Measurements from ENCODE around the gene LTBP1. TPM values are rescaled to one million over a fixed set of nuclear protein-coding genes. Genes with fewer than 3 reads are reported as not detected.

Gene LTBP1
- total and polyA plus RNA-seq, 2 experiments from 2014 or later, result 15.7 to 49.8 TPM

GRCh38 chr2:32938934-32939333 lies 7.8 kb upstream of the LTBP1 start (continued):
- TF ChIP-seq REST (IDR thresholded peaks at IDR 0.05; ENCODE audit: unreplicated experiment) (no peak), ETS1 (IDR thresholded peaks at IDR 0.05) (no peak)

GRCh38 chr2:32940316-32940997 lies 6.3 kb upstream of the LTBP1 start:
- H3K27me3 Mint-ChIP-seq (ENCODE audit: insufficient read depth, low read depth, poor library complexity), result peaks cover 6% of the 10 kb centered on the region
- no peak for DNase-seq (ENCODE audit: low spot score)

More at GRCh38 chr2:32940316-32940997, 6.3 kb upstream of the LTBP1 start:
- H3F3A ChIP-seq (replicated peaks; ENCODE audit: low read depth), result no peaks in the 10 kb centered on the region; the same call in 1 of the 2 replicates
- Mint-ChIP-seq H3K27ac (no peak overlapping the region), H3K36me3 (ENCODE audit: low read depth) (no peaks in the 10 kb centered on the region; the same call in 1 of the 3 replicates), H3K9me3 (no peaks in the 10 kb centered on the region; the same call in 2 of the 3 replicates), H3K4me1 (peaks cover 47% of the 10 kb centered on the region), H3K4me3 (no peak overlapping the region)
- ATAC-seq, result no peak
- no peaks in the 10 kb centered on the region for H3K27me3 ChIP-seq (ENCODE audit: insufficient read depth)
- no peaks in the 10 kb centered on the region for H4K20me1 ChIP-seq (replicated peaks; ENCODE audit: insufficient read depth)
- no peak overlapping the region for H3K4me3 ChIP-seq
- TF ChIP-seq ZNF331 (CRISPR knock-in tag; IDR thresholded peaks at IDR 0.05; ENCODE audit: low read depth) (no peak), CREB1 (CRISPR knock-in tag; IDR thresholded peaks at IDR 0.05; ENCODE audit: low read depth) (no peak), EZH2 (IDR thresholded peaks at IDR 0.05; ENCODE audit: low read depth, unreplicated experiment) (no peak), CTCF (conservative IDR thresholded peaks at IDR 0.05; ENCODE audit: low read depth in 2 of 2) (no peak), ETS1 (IDR thresholded peaks at IDR 0.05) (no peak), JUNB (IDR thresholded peaks at IDR 0.05; ENCODE audit: unreplicated experiment) (no peak), REST (IDR thresholded peaks at IDR 0.05; ENCODE audit: unreplicated experiment) (no peak), STAT1 (IDR thresholded peaks at IDR 0.05; ENCODE audit: unreplicated experiment) (no peak), EZH2phosphoT487 (IDR thresholded peaks at IDR 0.05; ENCODE audit: unreplicated experiment) (no peak)
- no peaks in the 10 kb centered on the region for H3K36me3 ChIP-seq (ENCODE audit: insufficient read depth)
- H3K4me2 ChIP-seq, result no peak overlapping the region
- H3K79me2 ChIP-seq (replicated peaks; ENCODE audit: insufficient read depth), result no peaks in the 10 kb centered on the region
- peaks cover 29% of the 10 kb centered on the region for H3K4me1 ChIP-seq (ENCODE audit: insufficient read depth)
- no peak overlapping the region for H2AFZ ChIP-seq
- H3K9me2 ChIP-seq (ENCODE audit: insufficient read depth), result 0 out of 2 replicates have a peak, but pooled peaks cover 2% of the 10 kb centered on the region
- H3K27ac ChIP-seq (ENCODE audit: low read depth), result no peak overlapping the region

All from GM23338 (cell line).